Fibroblast of mammary gland (primary cell): ENCODE data around the gene SYK.

Experiments used
- DNase-seq: peaks from one replicate; pipeline ENCODE4 v3.0.0-alpha.2; 2010; ENCODE audit warnings: low read depth
- H3K4me3 ChIP-seq: 2 replicates; pipeline ENCODE4 v1.5.1; 2011; ENCODE audit warnings: low read depth, mild to moderate bottlenecking, low read length, moderate library complexity; ENCODE audit not compliant: control insufficient read depth
- TF ChIP-seq, protein P1 (sequence below): conservative IDR thresholded peaks from 2 replicates; pipeline ENCODE4 v1.5.1; 2011; ENCODE audit warnings: low read depth, low read length, inconsistent platforms; ENCODE audit not compliant: control insufficient read depth, insufficient read depth

SYK gene

DNA sequence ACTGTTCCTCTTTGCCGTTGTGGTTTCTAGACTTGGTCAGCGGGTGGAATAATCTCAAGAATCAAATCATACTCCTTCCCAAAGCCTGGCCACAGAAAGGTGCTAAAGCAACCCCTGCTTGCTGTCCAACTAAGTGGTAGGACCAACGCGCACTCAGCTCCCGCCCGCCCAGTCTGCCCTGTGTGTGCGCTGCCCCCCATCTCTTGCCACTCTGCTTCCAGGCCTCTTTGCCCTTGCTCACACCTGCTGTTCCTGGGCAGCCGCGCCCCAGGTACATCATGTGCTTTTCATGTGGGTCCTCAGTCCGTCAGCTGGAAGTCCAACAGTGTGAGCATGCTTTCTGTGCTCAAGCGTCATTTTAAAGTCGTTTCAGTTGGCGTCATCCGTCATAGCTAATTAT is 65.5 kb downstream of the SYK start:
- no peak overlapping the region for H3K4me3 ChIP-seq
- no peak for DNase-seq
- TF ChIP-seq, protein P1, sequence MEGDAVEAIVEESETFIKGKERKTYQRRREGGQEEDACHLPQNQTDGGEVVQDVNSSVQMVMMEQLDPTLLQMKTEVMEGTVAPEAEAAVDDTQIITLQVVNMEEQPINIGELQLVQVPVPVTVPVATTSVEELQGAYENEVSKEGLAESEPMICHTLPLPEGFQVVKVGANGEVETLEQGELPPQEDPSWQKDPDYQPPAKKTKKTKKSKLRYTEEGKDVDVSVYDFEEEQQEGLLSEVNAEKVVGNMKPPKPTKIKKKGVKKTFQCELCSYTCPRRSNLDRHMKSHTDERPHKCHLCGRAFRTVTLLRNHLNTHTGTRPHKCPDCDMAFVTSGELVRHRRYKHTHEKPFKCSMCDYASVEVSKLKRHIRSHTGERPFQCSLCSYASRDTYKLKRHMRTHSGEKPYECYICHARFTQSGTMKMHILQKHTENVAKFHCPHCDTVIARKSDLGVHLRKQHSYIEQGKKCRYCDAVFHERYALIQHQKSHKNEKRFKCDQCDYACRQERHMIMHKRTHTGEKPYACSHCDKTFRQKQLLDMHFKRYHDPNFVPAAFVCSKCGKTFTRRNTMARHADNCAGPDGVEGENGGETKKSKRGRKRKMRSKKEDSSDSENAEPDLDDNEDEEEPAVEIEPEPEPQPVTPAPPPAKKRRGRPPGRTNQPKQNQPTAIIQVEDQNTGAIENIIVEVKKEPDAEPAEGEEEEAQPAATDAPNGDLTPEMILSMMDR = no peak

DNA sequence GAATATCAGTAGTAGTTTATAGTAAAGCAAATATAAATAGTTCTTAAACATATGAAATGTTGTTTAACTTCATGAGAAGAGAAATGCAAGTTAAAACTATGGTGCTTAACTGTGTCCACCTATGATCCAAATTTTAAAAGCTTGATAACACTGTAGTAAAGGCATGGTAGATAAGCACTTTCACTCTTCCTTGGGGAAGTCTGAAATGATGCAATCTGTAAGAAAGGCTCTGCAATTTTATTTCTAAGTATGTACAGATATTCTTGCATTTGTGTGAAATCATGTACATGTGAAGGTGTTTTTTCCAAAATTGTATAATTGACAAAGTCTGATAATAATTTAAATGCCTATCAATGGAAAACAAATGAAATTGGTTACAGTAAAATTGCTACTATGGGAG is 66.9 kb downstream of the SYK start:
- no peak for DNase-seq
- H3K4me3 ChIP-seq = no peak overlapping the region
- TF ChIP-seq, protein P1 = no peak

DNA sequence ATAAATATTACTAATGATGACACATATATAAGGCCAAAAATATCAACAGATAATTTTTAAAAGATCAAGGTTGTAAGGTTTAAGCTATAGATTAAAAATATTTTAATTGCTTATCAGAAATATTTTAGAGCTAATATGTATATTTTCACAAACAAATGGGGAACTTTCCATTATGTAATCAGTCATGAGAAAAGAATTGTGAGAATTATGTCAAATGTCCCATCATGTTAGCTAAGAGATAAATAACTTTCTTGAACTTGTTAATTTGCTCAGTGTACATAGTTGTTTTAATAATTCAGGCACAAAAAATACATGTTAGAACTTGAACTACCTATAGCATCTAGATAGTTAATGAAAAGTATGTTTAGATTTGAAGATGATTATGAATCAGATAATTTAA is 67.7 kb downstream of the SYK start:
- TF ChIP-seq, protein P1 = no peak
- H3K4me3 ChIP-seq = no peak overlapping the region
- DNase-seq = no peak

DNA sequence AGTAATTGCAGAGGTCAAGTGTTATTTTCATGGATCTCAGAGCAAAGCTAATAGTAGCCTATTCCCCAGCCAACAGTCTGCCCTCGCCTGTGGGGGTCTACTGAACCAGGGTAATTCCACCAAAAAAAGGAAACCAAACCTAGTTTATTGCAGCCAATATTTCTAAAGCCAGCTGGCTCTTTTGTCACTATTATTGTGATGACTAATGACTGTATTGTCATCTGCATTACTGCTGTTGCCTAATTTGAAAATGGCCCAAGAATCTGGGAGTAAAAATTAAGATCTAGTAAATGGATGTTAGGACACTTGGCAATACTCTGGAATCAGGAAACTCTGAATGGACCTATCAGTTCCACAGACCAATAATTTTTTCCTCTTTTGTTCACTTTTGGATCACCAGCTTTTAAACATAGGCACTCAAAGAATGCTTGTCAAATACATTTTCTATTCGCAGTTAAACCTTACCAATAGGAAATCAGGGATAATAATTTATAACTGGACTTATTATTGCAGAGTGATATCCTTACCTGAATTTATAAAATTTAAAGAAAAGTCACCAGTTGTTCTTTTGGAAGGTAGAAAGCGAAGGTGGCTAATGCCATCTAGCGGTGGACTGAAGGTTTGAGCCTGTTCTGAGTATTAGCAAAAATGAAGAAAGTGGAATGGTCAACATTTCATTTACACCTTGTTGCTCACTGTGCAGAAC is 69.2 kb downstream of the SYK start:
- TF ChIP-seq, protein P1 = peak; percentile 95
- peak; percentile 56 for DNase-seq
- H3K4me3 ChIP-seq = no peak overlapping the region

DNA sequence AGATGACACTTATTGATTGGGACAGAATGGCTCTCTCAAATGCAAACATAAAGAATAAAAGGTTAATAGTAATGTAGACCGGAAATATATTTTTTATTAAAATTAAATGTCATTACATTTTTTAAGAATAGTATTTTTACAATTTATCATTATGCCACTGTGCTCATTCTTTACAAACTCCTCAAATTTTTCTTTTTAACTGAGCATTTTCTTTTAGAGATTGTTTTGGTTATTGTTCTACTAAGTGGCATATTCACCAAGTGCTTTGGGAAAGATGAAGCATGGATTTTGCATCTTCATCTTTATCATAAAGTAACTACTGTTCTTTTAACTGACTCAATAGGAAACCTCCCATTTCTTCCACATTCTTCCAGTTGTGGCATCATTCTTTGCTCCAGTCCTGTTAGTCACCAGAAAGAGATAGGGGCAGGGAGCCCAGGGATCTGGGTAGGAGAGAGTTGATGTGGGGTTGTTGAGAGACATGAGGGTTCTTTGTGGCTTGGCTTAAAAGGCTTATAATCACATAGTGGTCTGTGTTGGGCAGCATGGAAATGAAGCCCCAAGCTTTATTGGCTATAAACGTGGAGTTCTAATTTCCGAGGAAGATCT is 69.8 kb downstream of the SYK start:
- peak; percentile 2 for DNase-seq
- TF ChIP-seq, protein P1 = no peak
- H3K4me3 ChIP-seq = no peak overlapping the region

DNA sequence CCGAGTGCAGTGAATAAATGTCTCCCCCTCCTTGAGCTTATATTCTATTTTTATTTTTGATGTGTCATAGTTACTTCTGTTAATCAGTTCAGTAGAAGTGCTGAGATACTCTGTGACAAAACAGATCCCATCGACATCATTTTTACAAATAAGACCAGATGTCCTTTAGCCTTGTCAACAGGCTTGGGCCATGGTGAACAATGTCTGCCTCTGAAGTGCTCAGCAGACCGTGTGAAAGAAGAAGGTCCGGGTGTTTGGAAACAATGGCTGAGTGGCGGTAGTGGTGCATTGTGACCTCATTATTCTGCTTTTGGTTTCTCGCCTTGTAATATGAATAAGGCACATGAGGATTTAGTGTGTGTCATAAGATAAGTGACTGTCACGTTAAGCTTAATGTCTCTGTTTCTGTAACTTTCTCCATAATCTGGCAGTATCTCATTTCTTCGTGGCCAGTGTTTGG is 71.2 kb downstream of the SYK start:
- H3K4me3 ChIP-seq = no peak overlapping the region
- TF ChIP-seq, protein P1 = no peak
- DNase-seq = peak; percentile 25
